H1 (cell line): Measurements from ENCODE around the gene TP73.

Experiments
- ATF2 ChIP-seq: IDR thresholded peaks from 2 replicates; pipeline ENCODE4 v1.6.1; 2012; ENCODE audit warnings: low read length, inconsistent platforms
- MAFK ChIP-seq: IDR thresholded peaks from 2 replicates; pipeline ENCODE4 v1.6.1; 2012; ENCODE audit warnings: low read depth, mild to moderate bottlenecking, improper control_type of control experiment, low read length
- YY1 ChIP-seq: IDR thresholded peaks from 2 replicates; pipeline ENCODE4 v1.6.1; 2011; ENCODE audit warnings: low read depth, mild to moderate bottlenecking, low read length

GRCh38 chr1:3774276-3774945 is 122.1 kb downstream of the TP73 start:
- TF ChIP-seq ATF2 (no peak), YY1 (no peak), MAFK (no peak)
